K562 (cell line): ENCODE results near the gene DUSP19. TPM values are rescaled to one million over a fixed set of nuclear protein-coding genes. Genes with fewer than 3 reads are reported as not detected.

ENCODE experiments used
- CREM ChIP-seq: IDR thresholded peaks from 2 replicates; pipeline ENCODE4 v1.6.1; 2014; ENCODE audit warnings: antibody characterized with exemption, low read depth
- CTCFL ChIP-seq: IDR thresholded peaks from 2 replicates; pipeline ENCODE4 v1.6.1; 2011; ENCODE audit warnings: borderline replicate concordance, low read depth, mild to moderate bottlenecking, moderate library complexity, low read length; ENCODE audit not compliant: insufficient read depth, poor library complexity, severe bottlenecking
- MXI1 ChIP-seq: IDR thresholded peaks from 2 replicates; pipeline ENCODE4 v1.6.1; 2011; ENCODE audit warnings: low read depth, mild to moderate bottlenecking, improper control_type of control experiment, low read length
- RHOXF2B ChIP-seq: fragments of 250-450 bp; sonication (Bioruptor Pico); conservative IDR thresholded peaks from 2 replicates; pipeline ENCODE4 v1.5.1; 2021
- THRB ChIP-seq: fragments of 450-650 bp; formaldehyde crosslinking; conservative IDR thresholded peaks from 2 replicates; pipeline ENCODE4 v1.4.0; 2022; ENCODE audit warnings: mild to moderate bottlenecking, missing genetic modification characterization
- YY1 ChIP-seq, 3 experiments: IDR thresholded peaks; 2 replicates each; pipeline ENCODE4 v1.6.1; 2011; ENCODE audit warnings: low read length in 2 of 3, mild to moderate bottlenecking in 2 of 3, moderate library complexity in 2 of 3, borderline replicate concordance in 1 of 3, control low read depth in 1 of 3, low read depth in 1 of 3; ENCODE audit not compliant: insufficient read depth in 3 of 3, insufficient replicate concordance in 2 of 3, control insufficient read depth in 1 of 3, insufficient read length in 1 of 3; ENCODE audit errors: extremely low read depth in 1 of 3
- ZBTB1 ChIP-seq: sonication (generic); formaldehyde crosslinking; IDR thresholded peaks from 2 replicates; pipeline ENCODE4 v1.8.1; 2023; ENCODE audit warnings: missing genetic modification reagents, low read depth, mild to moderate bottlenecking, borderline replicate concordance
- ZNF165 ChIP-seq: fragments of 250-450 bp; sonication (Bioruptor Pico); IDR thresholded peaks from 2 replicates; pipeline ENCODE4 v1.4.0; 2020; ENCODE audit warnings: borderline replicate concordance
- ZNF197 ChIP-seq: fragments of 200-800 bp; sonication (Bioruptor generic); IDR thresholded peaks from 2 replicates; pipeline ENCODE4 v1.6.1; 2016; ENCODE audit warnings: low read depth, missing genetic modification characterization, missing compliant biosample characterization
- ZNF586 ChIP-seq: fragments of 450-650 bp; formaldehyde crosslinking; conservative IDR thresholded peaks from 2 replicates; pipeline ENCODE4 v1.4.0; 2020; ENCODE audit warnings: mild to moderate bottlenecking, moderate library complexity
- ZNF75A ChIP-seq: fragments of 450-650 bp; formaldehyde crosslinking; IDR thresholded peaks from 2 replicates; pipeline ENCODE4 v1.4.0; 2020; ENCODE audit warnings: mild to moderate bottlenecking
- polyA plus RNA-seq, 8 experiments: library from polyadenylated mRNA; depleted of rRNA in 4 of 8; stranded (reverse) in 5 of 8; unstranded in 3 of 8; fragments of >200 nt; fragmentation: Nextera tagmentation in 2 of 8; fragmentation: Illumina TruSeq in 1 of 8; extraction: Ambion mirVana in 2 of 8; extraction: Trizol in 1 of 8; gene quantifications; 2 replicates each; pipeline versions ENCODE4 v1.2.1 to v1.2.3, GENCODE V29; 2011 to 2014; ENCODE audit warnings: inconsistent platforms in 1 of 8, missing spikeins in 1 of 8
- total RNA-seq, 7 experiments: library from RNA; depleted of rRNA in 6 of 7; stranded (reverse); fragments of >200 nt in 6 of 7; fragmentation: Illumina TruSeq in 2 of 7; extraction: Trizol in 2 of 7; gene quantifications; 2 replicates each; pipeline versions ENCODE4 v1.2.1 to v1.2.3, GENCODE V29; 2011 to 2021; ENCODE audit warnings: low replicate concordance in 1 of 7
- TF ChIP-seq, protein P1 (sequence below): sonication (generic); formaldehyde crosslinking; IDR thresholded peaks from 2 replicates; pipeline ENCODE4 v1.8.1; 2023; ENCODE audit warnings: mild to moderate bottlenecking, missing genetic modification reagents

The DUSP19 gene
- total and polyA plus RNA-seq, 9 of the 15 experiments (the other 6 are each of a cell fraction or from before 2014, with no cell fraction given), result 1.6 to 6.3 (median 3.1) TPM

GRCh38 chr2:183070942-183071844, 7.4 kb upstream of the DUSP19 start (continued):
- TF ChIP-seq THRB (CRISPR knock-in tag) (no peak), MXI1 (no peak), ZNF197 (CRISPR knock-in tag) (no peak), ZBTB1 (0 out of 2 replicates have a peak, but pooled peaks have one; percentile 26), CREM (0 out of 2 replicates have a peak, but pooled peaks have one; percentile 5), ZNF75A (CRISPR knock-in tag) (no peak), ZNF586 (no peak), YY1 (IDR thresholded peaks at IDR 0.05; ENCODE audit: borderline replicate concordance in 1 of 3, control insufficient read depth in 1 of 3, extremely low read depth in 1 of 3, insufficient read depth in 3 of 3, insufficient read length in 1 of 3, insufficient replicate concordance in 2 of 3, low read depth in 1 of 3, low read length in 2 of 3) (peak in 1 of 3 experiments; percentile 24), ZNF165 (CRISPR knock-in tag) (no peak), CTCFL (peak; percentile 43), RHOXF2B (CRISPR knock-in tag) (no peak)
- TF ChIP-seq, protein P1, sequence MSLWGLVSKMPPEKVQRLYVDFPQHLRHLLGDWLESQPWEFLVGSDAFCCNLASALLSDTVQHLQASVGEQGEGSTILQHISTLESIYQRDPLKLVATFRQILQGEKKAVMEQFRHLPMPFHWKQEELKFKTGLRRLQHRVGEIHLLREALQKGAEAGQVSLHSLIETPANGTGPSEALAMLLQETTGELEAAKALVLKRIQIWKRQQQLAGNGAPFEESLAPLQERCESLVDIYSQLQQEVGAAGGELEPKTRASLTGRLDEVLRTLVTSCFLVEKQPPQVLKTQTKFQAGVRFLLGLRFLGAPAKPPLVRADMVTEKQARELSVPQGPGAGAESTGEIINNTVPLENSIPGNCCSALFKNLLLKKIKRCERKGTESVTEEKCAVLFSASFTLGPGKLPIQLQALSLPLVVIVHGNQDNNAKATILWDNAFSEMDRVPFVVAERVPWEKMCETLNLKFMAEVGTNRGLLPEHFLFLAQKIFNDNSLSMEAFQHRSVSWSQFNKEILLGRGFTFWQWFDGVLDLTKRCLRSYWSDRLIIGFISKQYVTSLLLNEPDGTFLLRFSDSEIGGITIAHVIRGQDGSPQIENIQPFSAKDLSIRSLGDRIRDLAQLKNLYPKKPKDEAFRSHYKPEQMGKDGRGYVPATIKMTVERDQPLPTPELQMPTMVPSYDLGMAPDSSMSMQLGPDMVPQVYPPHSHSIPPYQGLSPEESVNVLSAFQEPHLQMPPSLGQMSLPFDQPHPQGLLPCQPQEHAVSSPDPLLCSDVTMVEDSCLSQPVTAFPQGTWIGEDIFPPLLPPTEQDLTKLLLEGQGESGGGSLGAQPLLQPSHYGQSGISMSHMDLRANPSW, result no peak
